H1 (cell line): ENCODE results near the gene CARM1. TPM values are rescaled to one million over a fixed set of nuclear protein-coding genes. Genes with fewer than 3 reads are reported as not detected.

Experiments used
- CTCF ChIA-PET: fragments of 300-600 bp; sonication (Branson Sonifier 250); formaldehyde crosslinking; loops from one replicate; lab custom pipeline; 2021; ENCODE audit not compliant: partially characterized antibody; lab: Charles Lee
- POLR2A ChIA-PET: fragments of 300-600 bp; sonication (Branson Sonifier 250); formaldehyde crosslinking; loops from one replicate; lab custom pipeline; 2021; ENCODE audit warnings: inconsistent platforms; ENCODE audit not compliant: partially characterized antibody; lab: Charles Lee
- DNase-seq, 2 experiments: peaks; one replicate each; pipeline versions ENCODE4 v3.0.0 to v3.0.0-alpha.2; 2010 to 2022; ENCODE audit warnings: low spot score in 2 of 2, low read depth in 1 of 2, mixed read lengths in 1 of 2
- FAIRE-seq: peaks from 2 replicates; lab custom pipeline; 2011; peaks lifted over from hg19 to GRCh38; lab: Jason Lieb, UNC
- H2AFZ ChIP-seq: 2 replicates; pipeline ENCODE4 v1.8.1; 2012; ENCODE audit warnings: low read length, inconsistent platforms
- H2AK5ac ChIP-seq: 2 replicates; pipeline ENCODE4 v1.6.1; 2013; ENCODE audit warnings: low read depth, low read length
- H2BK120ac ChIP-seq: replicated peaks from 2 replicates; pipeline ENCODE3; 2013; ENCODE audit warnings: low read depth, low read length, inconsistent platforms
- H2BK12ac ChIP-seq: 2 replicates; pipeline ENCODE4 v1.6.1; 2013; ENCODE audit warnings: low read depth, low read length
- H2BK15ac ChIP-seq: 2 replicates; pipeline ENCODE4 v1.6.1; 2013; ENCODE audit warnings: low read length
- H2BK20ac ChIP-seq: 2 replicates; pipeline ENCODE4 v1.6.1; 2013; ENCODE audit warnings: low read length
- H2BK5ac ChIP-seq: 2 replicates; pipeline ENCODE4 v1.6.1; 2013; ENCODE audit warnings: low read depth, low read length
- H3K14ac ChIP-seq: 2 replicates; pipeline ENCODE4 v1.6.1; 2013; ENCODE audit warnings: inconsistent platforms; ENCODE audit not compliant: insufficient read length
- H3K18ac ChIP-seq: 2 replicates; pipeline ENCODE4 v1.6.1; 2013; ENCODE audit warnings: low read length; ENCODE audit errors: extremely low read depth
- H3K23ac ChIP-seq: 2 replicates; pipeline ENCODE4 v1.6.1; 2013; ENCODE audit warnings: inconsistent platforms; ENCODE audit not compliant: insufficient read length
- H3K23me2 ChIP-seq: 2 replicates; pipeline ENCODE4 v1.6.1; 2013; ENCODE audit warnings: low read depth, low read length
- H3K27ac ChIP-seq: 2 replicates; pipeline ENCODE4 v1.6.1; 2011; ENCODE audit warnings: low read depth, low read length, inconsistent platforms
- H3K27me3 ChIP-seq, 4 experiments: replicated peaks in 1 of 4; 1 replicate in 1 of 4; 2 replicates in 3 of 4; pipeline versions ENCODE4 v1.6.1 to v1.8.1; 2011 to 2013; ENCODE audit warnings: low read length in 3 of 4, mild to moderate bottlenecking in 3 of 4, inconsistent platforms in 2 of 4, mixed read lengths in 2 of 4, moderate library complexity in 1 of 4; ENCODE audit not compliant: control insufficient read depth in 3 of 4, insufficient read depth in 3 of 4; ENCODE audit errors: extremely low read depth in 1 of 4
- H3K36me3 ChIP-seq, 4 experiments: 2 replicates each; pipeline versions ENCODE4 v1.6.1 to v1.8.1; 2011 to 2013; ENCODE audit warnings: mild to moderate bottlenecking in 4 of 4, low read length in 3 of 4, moderate library complexity in 2 of 4, control low read depth in 1 of 4, inconsistent platforms in 1 of 4; ENCODE audit not compliant: insufficient read depth in 4 of 4, control insufficient read depth in 2 of 4
- H3K4ac ChIP-seq: replicated peaks from 2 replicates; pipeline ENCODE3; 2013; ENCODE audit warnings: low read length, low read depth, mixed read lengths, inconsistent platforms; ENCODE audit not compliant: insufficient read length
- H3K4me1 ChIP-seq, 4 experiments: replicated peaks in 1 of 4; 1 replicate in 1 of 4; 2 replicates in 3 of 4; pipeline versions ENCODE4 v1.6.1 to v1.8.1; 2011 to 2013; ENCODE audit warnings: low read length in 3 of 4, inconsistent platforms in 2 of 4, mixed read lengths in 1 of 4; ENCODE audit not compliant: insufficient read depth in 4 of 4, control insufficient read depth in 3 of 4
- H3K4me2 ChIP-seq, 2 experiments: 2 replicates each; pipeline versions ENCODE4 v1.6.1 to v1.8.1; 2011 to 2013; ENCODE audit warnings: low read depth in 2 of 2, low read length in 2 of 2, control low read depth in 1 of 2, inconsistent platforms in 1 of 2, mild to moderate bottlenecking in 1 of 2; ENCODE audit not compliant: insufficient read depth in 1 of 2
- H3K4me3 ChIP-seq, 4 experiments: fragments of 200-600, 300-600 bp in 1 of 4; sonication (generic), shearing (Covaris generic), sonication (Bioruptor Twin) in 1 of 4; 2 replicates each; pipeline versions ENCODE4 v1.5.1 to v1.8.1; 2011 to 2016; ENCODE audit warnings: low read length in 4 of 4, low read depth in 3 of 4, control low read depth in 2 of 4, inconsistent platforms in 2 of 4, mild to moderate bottlenecking in 2 of 4, mixed read lengths in 1 of 4, moderate library complexity in 1 of 4; ENCODE audit not compliant: insufficient read depth in 2 of 4; ENCODE audit errors: extremely low read depth in 1 of 4
- H3K56ac ChIP-seq: replicated peaks from 2 replicates; pipeline ENCODE3; 2013; ENCODE audit warnings: low read depth, mild to moderate bottlenecking, mixed read lengths, low read length, inconsistent platforms; ENCODE audit not compliant: insufficient read length
- H3K79me1 ChIP-seq: 2 replicates; pipeline ENCODE4 v1.6.1; 2013; ENCODE audit warnings: low read depth, low read length, control low read depth
- H3K79me2 ChIP-seq, 2 experiments: 2 replicates each; pipeline versions ENCODE4 v1.6.1 to v1.8.1; 2012 to 2013; ENCODE audit warnings: low read length in 2 of 2, mild to moderate bottlenecking in 2 of 2, inconsistent platforms in 1 of 2; ENCODE audit not compliant: insufficient read depth in 2 of 2, control insufficient read depth in 1 of 2
- H3K9ac ChIP-seq, 4 experiments: replicated peaks in 1 of 4; 1 replicate in 1 of 4; 2 replicates in 3 of 4; pipeline versions ENCODE4 v1.6.1 to v1.8.1; 2011 to 2013; ENCODE audit warnings: low read depth in 3 of 4, low read length in 3 of 4, control low read depth in 2 of 4, mild to moderate bottlenecking in 2 of 4, moderate library complexity in 2 of 4, inconsistent platforms in 1 of 4; ENCODE audit errors: extremely low read depth in 1 of 4
- H3K9me3 ChIP-seq, 2 experiments: 2 replicates each; pipeline versions ENCODE4 v1.6.1 to v1.8.1; 2012 to 2013; ENCODE audit warnings: mild to moderate bottlenecking in 2 of 2, moderate library complexity in 2 of 2, control low read depth in 1 of 2, inconsistent platforms in 1 of 2, low read depth in 1 of 2, low read length in 1 of 2, mixed read lengths in 1 of 2; ENCODE audit not compliant: insufficient read depth in 2 of 2
- H4K20me1 ChIP-seq, 2 experiments: replicated peaks in 1 of 2; 2 replicates each; pipeline versions ENCODE3 to v1.8.1; 2011 to 2013; ENCODE audit warnings: inconsistent platforms in 2 of 2, low read length in 2 of 2, mild to moderate bottlenecking in 1 of 2; ENCODE audit not compliant: insufficient read depth in 2 of 2, control insufficient read depth in 1 of 2
- H4K5ac ChIP-seq: 2 replicates; pipeline ENCODE4 v1.6.1; 2013; ENCODE audit warnings: low read length, low read depth, mixed read lengths, inconsistent platforms; ENCODE audit not compliant: insufficient read length
- H4K8ac ChIP-seq: 2 replicates; pipeline ENCODE4 v1.8.0; 2013; ENCODE audit warnings: mild to moderate bottlenecking, moderate library complexity, low read length, inconsistent platforms; ENCODE audit not compliant: insufficient read depth; ENCODE audit errors: extremely low read depth
- H4K91ac ChIP-seq: replicated peaks from 2 replicates; pipeline ENCODE3; 2013; ENCODE audit warnings: low read length, mixed read lengths, inconsistent platforms; ENCODE audit not compliant: insufficient read length
- CBX5 ChIP-seq: fragments of 300-800, 300-1000 bp; sonication (generic); IDR thresholded peaks from 2 replicates; pipeline ENCODE4 v1.7.1; 2016; ENCODE audit warnings: antibody characterized with exemption, low read length, low read depth
- CBX8 ChIP-seq: fragments of 300-800, 300-1000 bp; sonication (generic); IDR thresholded peaks from 2 replicates; pipeline ENCODE4 v1.7.1; 2016; ENCODE audit warnings: low read depth, low read length, borderline replicate concordance
- CTBP2 ChIP-seq: IDR thresholded peaks from 2 replicates; pipeline ENCODE4 v1.7.0; 2011; ENCODE audit warnings: borderline replicate concordance, mild to moderate bottlenecking, moderate library complexity, mixed read lengths, low read length; ENCODE audit not compliant: insufficient read depth, insufficient read length
- EP300 ChIP-seq, 2 experiments: IDR thresholded peaks; 1 replicate in 1 of 2; 2 replicates in 1 of 2; pipeline ENCODE4 v1.6.1; 2011 to 2012; ENCODE audit warnings: low read depth in 2 of 2, low read length in 2 of 2, mild to moderate bottlenecking in 2 of 2, borderline replicate concordance in 1 of 2, inconsistent platforms in 1 of 2, moderate library complexity in 1 of 2
- EZH2 ChIP-seq: fragments of 200-600 bp; sonication (generic); IDR thresholded peaks from 2 replicates; pipeline ENCODE4 v1.7.1; 2012; ENCODE audit warnings: low read depth, mild to moderate bottlenecking, moderate library complexity, low read length, inconsistent platforms; ENCODE audit not compliant: severe bottlenecking
- GABPA ChIP-seq: IDR thresholded peaks from 2 replicates; pipeline ENCODE4 v1.6.1; 2011; ENCODE audit warnings: mild to moderate bottlenecking, low read length, moderate library complexity, borderline replicate concordance; ENCODE audit not compliant: insufficient read depth
- MAFK ChIP-seq: IDR thresholded peaks from 2 replicates; pipeline ENCODE4 v1.6.1; 2012; ENCODE audit warnings: low read depth, mild to moderate bottlenecking, improper control_type of control experiment, low read length
- SIX5 ChIP-seq: IDR thresholded peaks from 2 replicates; pipeline ENCODE4 v1.6.1; 2011; ENCODE audit warnings: mild to moderate bottlenecking, low read depth, low read length
- ZNF274 ChIP-seq: IDR thresholded peaks from 2 replicates; pipeline ENCODE4 v1.7.0; 2012; ENCODE audit warnings: low read length, borderline replicate concordance; ENCODE audit errors: extremely low read depth
- WGBS, 2 experiments: shearing (Covaris generic) in 1 of 2; methylation state at CpG; one replicate each; pipeline versions ENCODE4 v1.1.6 to v1.1.7; 2013 to 2015; ENCODE audit warnings: low lambda C conversion rate in 2 of 2, mixed read lengths in 2 of 2, inconsistent platforms in 1 of 2, low coverage in 1 of 2, missing lambda C conversion rate in 1 of 2; ENCODE audit not compliant: insufficient replicate concordance in 2 of 2, insufficient coverage in 1 of 2, insufficient read length in 1 of 2; ENCODE audit errors: extremely low coverage in 1 of 2, missing lambda C conversion rate in 1 of 2; 5-methylcytosine and 5-hydroxymethylcytosine counted together
- polyA plus RNA-seq, 7 experiments: library from polyadenylated mRNA; depleted of rRNA in 3 of 7; stranded (reverse) in 5 of 7; unstranded in 2 of 7; fragments of >200 nt in 5 of 7; fragments of 200-250 nt in 2 of 7; gene quantifications; 1 replicate in 5 of 7; 2 replicates in 1 of 7; 4 replicates in 1 of 7; pipeline versions ENCODE4 v1.2.1 to v1.2.3, GENCODE V29; 2011 to 2013; ENCODE audit warnings: missing spikeins in 2 of 7, mixed read lengths in 2 of 7
- total RNA-seq: library from RNA; stranded (reverse); fragmentation: NEBNext Ultra II Directional; extraction: Animal tissue kit (Norgen Biotek cat#: 25700); gene quantifications from 2 replicates; pipeline ENCODE4 v1.2.1, GENCODE V29; 2021
- TF ChIP-seq, protein P1 (sequence below): IDR thresholded peaks from 2 replicates; pipeline ENCODE4 v1.6.1; 2011; ENCODE audit warnings: low read depth, mild to moderate bottlenecking, low read length; ENCODE audit not compliant: insufficient read depth

CARM1 gene
- total and polyA plus RNA-seq, 2 of the 8 experiments (the other 6 are each of a cell fraction or from before 2014, with no cell fraction given) = 134 to 164 TPM

DNA sequence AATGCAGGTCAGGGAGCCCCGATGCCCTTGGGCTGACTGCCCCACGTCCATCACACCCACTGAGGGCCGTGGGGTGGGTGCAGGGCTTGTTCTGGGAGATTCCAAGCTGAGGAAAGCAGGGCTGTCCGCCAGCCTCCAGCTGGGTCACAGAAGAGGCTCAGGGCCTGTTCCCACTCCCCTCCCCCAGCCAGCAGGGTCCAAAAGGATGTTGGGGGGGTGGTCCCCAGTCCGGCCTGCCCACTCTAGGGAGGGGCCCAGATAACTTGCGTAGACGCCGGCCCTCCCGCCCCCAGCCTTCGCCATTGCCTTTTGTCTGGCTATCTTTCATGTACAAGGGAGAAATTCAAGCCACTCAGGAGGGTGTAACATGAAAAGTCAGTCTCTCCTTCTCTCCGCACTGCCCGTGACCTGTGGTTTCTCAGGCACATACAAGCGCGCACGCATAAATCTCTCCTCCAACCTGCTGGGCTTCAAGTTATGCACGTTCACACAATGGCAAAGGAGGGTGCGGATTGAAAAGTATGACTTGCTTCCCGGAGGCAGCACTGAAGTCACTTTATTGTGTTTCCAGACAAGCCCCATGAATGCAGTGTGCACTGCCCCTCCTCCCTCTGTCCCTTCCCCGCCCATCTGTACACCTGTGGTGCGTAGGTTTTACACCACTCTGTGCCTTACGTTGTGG, 20.2 kb downstream of the CARM1 start:
- no peak for FAIRE-seq
- no peak for DNase-seq
- CTCF ChIA-PET = interaction anchor here (0.9 to 2.0 kb wide), 3 partner anchors 10 to 35 kb away, joined by 3 to 5 read pairs (median 4); no protein-coding TSS in a partner anchor
- Histone ChIP-seq H2BK5ac (peak overlapping the region; percentile 85; the same call in 1 of the 2 replicates), H2BK12ac (peak overlapping the region; percentile 31; the same call in 1 of the 2 replicates), H3K36me3 (no peaks in the 10 kb centered on the region), H2BK20ac (0 out of 2 replicates have a peak overlapping the region, but pooled peaks have one; percentile 15), H2AK5ac (peak overlapping the region; percentile 66), H3K56ac (no peak overlapping the region), H3K9me3 (no peaks in the 10 kb centered on the region), H3K4ac (no peak overlapping the region), H4K8ac (no peak overlapping the region; the same call in 1 of the 2 replicates), H3K23me2 (no peaks in the 10 kb centered on the region), H3K27ac (no peak overlapping the region; the same call in 1 of the 2 replicates), H3K4me3 (no peak overlapping the region), H3K4me1 (peaks cover 19 to 55% (median 45%) of the 10 kb centered on the region in 4 experiments), H3K14ac (no peak overlapping the region), H4K20me1 (peaks cover 0 to 23% of the 10 kb centered on the region in 2 experiments), H3K79me2 (peaks cover 0 to 74% of the 10 kb centered on the region in 2 experiments; a peak in 2 of 4 replicates), H3K23ac (no peak overlapping the region), H3K18ac (peak overlapping the region; percentile 19; the same call in 1 of the 2 replicates), H4K91ac (no peak overlapping the region), H3K79me1 (peaks cover 34% of the 10 kb centered on the region), H2AFZ (no peak overlapping the region), H4K5ac (peak overlapping the region; percentile 50), H2BK15ac (0 out of 2 replicates have a peak overlapping the region, but pooled peaks have one; percentile 37), H3K27me3 (no peaks in the 10 kb centered on the region), H2BK120ac (no peak overlapping the region), H3K9ac (no peak overlapping the region), H3K4me2 (peak overlapping the region in 1 of 2 experiments; percentile 15; a peak in 2 of 4 replicates)
- POLR2A ChIA-PET = interaction anchor here (0.7 to 6.8 kb wide), 4 partner anchors 12 to 69 kb away, joined by 3 to 72 read pairs (median 4); partner anchors contain the start of gene SMARCA4
- WGBS, 2 experiments = 84% methylated on average over 20 of the region's 21 CpGs; no CpG with 5 or more reads in 1 of the 2 experiments
- TF ChIP-seq, protein P1, sequence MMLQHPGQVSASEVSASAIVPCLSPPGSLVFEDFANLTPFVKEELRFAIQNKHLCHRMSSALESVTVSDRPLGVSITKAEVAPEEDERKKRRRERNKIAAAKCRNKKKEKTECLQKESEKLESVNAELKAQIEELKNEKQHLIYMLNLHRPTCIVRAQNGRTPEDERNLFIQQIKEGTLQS = no peak
- TF ChIP-seq EP300 (IDR thresholded peaks at IDR 0.05; ENCODE audit: borderline replicate concordance in 1 of 2, low read depth in 2 of 2, low read length in 2 of 2) (no peak), EZH2 (no peak), GABPA (no peak), MAFK (no peak), ZNF274 (no peak), SIX5 (no peak), CTBP2 (no peak), CBX8 (no peak), CBX5 (no peak)
